NCI-H2107 (cell line): ENCODE measurements around the gene PRKCA.
"Not testable (repeated sequence)": the region's sequence is repeated elsewhere in the genome, so short reads cannot be mapped to it uniquely, and the experiment has no call there.

Source experiments
- DNase-seq: peaks from one replicate; lab custom pipeline; 2025; lab: John Stamatoyannopoulos, UW

Gene PRKCA

GRCh38 chr17:66489576-66489975 is 187.2 kb downstream of the PRKCA start:
- DNase-seq = not testable (repeated sequence)

GRCh38 chr17:66491213-66491612 is 188.8 kb downstream of the PRKCA start:
- DNase-seq = no peak

- DNase-seq = no peak
These were observed 189.3 kb downstream of the PRKCA start for GRCh38 chr17:66491665-66492064.

GRCh38 chr17:66492080-66492479 is 189.7 kb downstream of the PRKCA start:
- no peak for DNase-seq

GRCh38 chr17:66492561-66493005 is 190.2 kb downstream of the PRKCA start:
- DNase-seq = no peak

- no peak for DNase-seq
These were observed 191.0 kb downstream of the PRKCA start for GRCh38 chr17:66493283-66494019.

GRCh38 chr17:66494023-66494803 is 191.8 kb downstream of the PRKCA start:
- no peak for DNase-seq

GRCh38 chr17:66495035-66495434 is 192.6 kb downstream of the PRKCA start:
- no peak for DNase-seq

- no peak for DNase-seq
These were observed 193.9 kb downstream of the PRKCA start for GRCh38 chr17:66496306-66496705.

- no peak for DNase-seq
These were observed 196.2 kb downstream of the PRKCA start for GRCh38 chr17:66498580-66498979.

- no peak for DNase-seq
These were observed 204.2 kb downstream of the PRKCA start for GRCh38 chr17:66506641-66507040.

- no peak for DNase-seq
These were observed 204.9 kb downstream of the PRKCA start for GRCh38 chr17:66507103-66507923.

GRCh38 chr17:66507982-66508760 is 205.8 kb downstream of the PRKCA start:
- DNase-seq = no peak

GRCh38 chr17:66508896-66509844 is 206.8 kb downstream of the PRKCA start:
- no peak for DNase-seq

GRCh38 chr17:66509926-66510325 is 207.5 kb downstream of the PRKCA start:
- DNase-seq = no peak

GRCh38 chr17:66511135-66511534 is 208.7 kb downstream of the PRKCA start:
- no peak for DNase-seq

GRCh38 chr17:66514227-66514806 is 211.9 kb downstream of the PRKCA start:
- no peak for DNase-seq

GRCh38 chr17:66515974-66516373 is 213.6 kb downstream of the PRKCA start:
- DNase-seq = no peak

GRCh38 chr17:66517336-66518009 is 215.1 kb downstream of the PRKCA start:
- DNase-seq = no peak

- no peak for DNase-seq
These were observed 215.7 kb downstream of the PRKCA start for GRCh38 chr17:66518108-66518507.
